ENCODE results near the gene KEL. TPM values are rescaled to one million over a fixed set of nuclear protein-coding genes. Genes with fewer than 3 reads are reported as not detected.

KEL gene
- total and polyA plus RNA-seq, 8 donors: 0.23 to 3.1 (median 0.31) TPM; not detected in 3

DNA sequence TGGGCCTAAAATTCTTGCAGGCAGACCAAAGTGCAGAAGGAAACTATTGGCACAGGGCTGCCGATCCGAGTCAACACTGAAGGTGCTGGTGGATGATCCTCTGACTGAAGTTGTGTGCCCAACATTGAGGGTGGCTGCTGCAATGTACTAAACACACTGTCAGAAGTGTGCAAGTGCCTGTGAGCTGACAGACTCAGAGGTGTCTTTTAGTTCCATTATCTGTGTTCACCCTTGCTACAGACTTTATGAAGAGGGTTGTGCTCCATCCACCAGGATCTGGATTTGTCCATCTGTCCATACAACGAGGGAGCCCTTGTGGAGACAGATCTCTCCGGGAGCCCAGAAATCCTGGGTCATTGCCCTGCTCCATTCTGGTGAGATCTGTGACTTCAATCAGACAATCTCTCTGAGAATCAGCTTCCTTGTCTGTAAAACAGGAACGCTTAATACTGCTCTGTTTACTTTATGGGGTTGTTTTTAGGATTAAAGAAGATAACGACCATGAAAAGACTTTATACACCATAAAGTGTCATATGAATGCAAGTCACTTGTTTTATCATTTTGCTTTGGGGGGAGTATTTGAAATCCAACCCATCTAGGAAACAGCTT is 67.1 kb downstream of the KEL start:
- TF ChIP-seq, protein P1, sequence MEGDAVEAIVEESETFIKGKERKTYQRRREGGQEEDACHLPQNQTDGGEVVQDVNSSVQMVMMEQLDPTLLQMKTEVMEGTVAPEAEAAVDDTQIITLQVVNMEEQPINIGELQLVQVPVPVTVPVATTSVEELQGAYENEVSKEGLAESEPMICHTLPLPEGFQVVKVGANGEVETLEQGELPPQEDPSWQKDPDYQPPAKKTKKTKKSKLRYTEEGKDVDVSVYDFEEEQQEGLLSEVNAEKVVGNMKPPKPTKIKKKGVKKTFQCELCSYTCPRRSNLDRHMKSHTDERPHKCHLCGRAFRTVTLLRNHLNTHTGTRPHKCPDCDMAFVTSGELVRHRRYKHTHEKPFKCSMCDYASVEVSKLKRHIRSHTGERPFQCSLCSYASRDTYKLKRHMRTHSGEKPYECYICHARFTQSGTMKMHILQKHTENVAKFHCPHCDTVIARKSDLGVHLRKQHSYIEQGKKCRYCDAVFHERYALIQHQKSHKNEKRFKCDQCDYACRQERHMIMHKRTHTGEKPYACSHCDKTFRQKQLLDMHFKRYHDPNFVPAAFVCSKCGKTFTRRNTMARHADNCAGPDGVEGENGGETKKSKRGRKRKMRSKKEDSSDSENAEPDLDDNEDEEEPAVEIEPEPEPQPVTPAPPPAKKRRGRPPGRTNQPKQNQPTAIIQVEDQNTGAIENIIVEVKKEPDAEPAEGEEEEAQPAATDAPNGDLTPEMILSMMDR (IDR thresholded peaks at IDR 0.05): no peak
- no peak for ATAC-seq
- no peak for FAIRE-seq
- Histone ChIP-seq H3K27me3 (no peaks in the 10 kb centered on the region), H3K4me1 (peaks cover 0 to 4% (median 0%) of the 10 kb centered on the region in 3 donors), H3K4me3 (no peak overlapping the region), H3K9me3 (no peaks in the 10 kb centered on the region), H3K36me3 (no peaks in the 10 kb centered on the region), H3K27ac (no peak overlapping the region)
- 59 to 67% methylated on average over 6 of the region's 6 CpGs for WGBS, 2 donors
- intact Hi-C loops (cut with DNase I): no loop called here
- DNase-seq: no peak

DNA sequence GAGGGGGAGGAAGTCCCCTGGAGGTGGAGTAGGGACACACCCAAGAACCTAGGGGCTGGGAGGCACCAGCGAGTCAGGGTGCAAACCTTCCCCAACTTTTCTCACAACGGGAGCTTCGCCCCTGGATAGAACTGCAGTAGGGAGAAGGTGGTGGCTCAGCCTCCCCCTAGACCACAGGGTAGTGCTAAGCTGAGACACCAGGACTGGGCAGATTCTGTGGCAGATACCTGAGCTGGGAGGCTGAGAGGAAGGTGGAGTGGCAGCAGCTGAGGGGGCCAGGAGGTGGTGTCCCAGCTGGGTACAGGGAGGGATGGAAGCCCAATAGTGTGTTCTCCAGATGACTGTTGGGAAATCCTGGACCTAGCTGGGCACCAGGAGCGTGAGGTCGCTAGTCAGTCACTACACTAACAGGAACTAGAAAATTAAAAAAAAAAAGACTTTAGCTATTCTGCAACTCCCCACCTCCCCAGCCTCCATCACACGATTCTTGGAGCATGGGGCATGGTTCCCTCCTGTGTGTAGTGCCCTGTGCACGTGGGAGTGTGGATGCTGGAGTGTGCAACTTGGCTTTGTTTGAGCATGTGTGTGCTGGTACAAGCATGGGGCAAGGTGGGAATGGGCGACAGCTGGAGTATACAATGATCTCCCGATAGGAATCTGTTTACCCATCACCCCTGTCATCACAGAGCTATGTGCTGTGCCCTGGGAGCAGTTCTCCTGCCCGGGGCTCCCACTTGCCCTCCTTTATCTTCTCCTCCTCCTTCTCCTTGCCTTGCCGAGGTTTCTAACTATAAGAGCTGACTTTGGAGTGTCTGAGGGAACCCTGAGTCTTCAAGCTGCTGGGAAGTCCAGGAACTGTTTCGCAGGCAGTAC is 67.8 kb downstream of the KEL start:
- intact Hi-C loops (cut with DNase I): no loop called here
- Histone ChIP-seq H3K27me3 (no peaks in the 10 kb centered on the region), H3K36me3 (no peaks in the 10 kb centered on the region), H3K9me3 (no peaks in the 10 kb centered on the region), H3K27ac (no peak overlapping the region), H3K4me1 (peaks cover 0 to 4% (median 0%) of the 10 kb centered on the region in 3 donors), H3K4me3 (no peak overlapping the region)
- WGBS, 2 donors: 64 to 71% methylated on average over 12 of the region's 12 CpGs
- ATAC-seq (no peak), FAIRE-seq (no peak), DNase-seq (no peak)
- TF ChIP-seq, protein P1 (IDR thresholded peaks at IDR 0.05): no peak

DNA sequence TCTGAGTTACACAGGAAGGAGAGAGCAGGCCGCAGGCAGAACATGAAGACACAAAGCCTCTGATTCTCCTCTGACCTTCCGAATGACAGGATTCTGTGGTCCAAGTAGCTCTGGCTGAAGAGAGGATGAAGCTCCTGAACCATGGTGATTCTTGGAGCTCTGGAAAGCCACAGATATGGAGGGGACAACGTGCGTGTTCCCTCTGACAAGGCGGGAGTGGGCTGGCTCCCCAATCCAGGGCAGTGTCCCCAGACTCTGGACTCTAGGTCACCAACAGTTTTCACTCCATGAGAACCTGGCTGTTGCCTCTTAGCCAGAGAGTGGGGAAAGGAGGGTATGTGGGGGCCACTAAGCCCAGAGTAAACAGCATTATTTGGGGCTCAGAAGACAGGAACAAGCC is 69.2 kb downstream of the KEL start:
- Histone ChIP-seq H3K9me3 (no peaks in the 10 kb centered on the region), H3K36me3 (no peaks in the 10 kb centered on the region), H3K4me3 (no peak overlapping the region), H3K27me3 (no peaks in the 10 kb centered on the region), H3K4me1 (no peaks in the 10 kb centered on the region), H3K27ac (no peak overlapping the region)
- intact Hi-C loops (cut with DNase I): no loop called here
- WGBS, 2 donors: 76 to 81% methylated on average over 5 of the region's 5 CpGs
- ATAC-seq: no peak
- FAIRE-seq: no peak
- TF ChIP-seq, protein P1 (IDR thresholded peaks at IDR 0.05): no peak
- no peak for DNase-seq

DNA sequence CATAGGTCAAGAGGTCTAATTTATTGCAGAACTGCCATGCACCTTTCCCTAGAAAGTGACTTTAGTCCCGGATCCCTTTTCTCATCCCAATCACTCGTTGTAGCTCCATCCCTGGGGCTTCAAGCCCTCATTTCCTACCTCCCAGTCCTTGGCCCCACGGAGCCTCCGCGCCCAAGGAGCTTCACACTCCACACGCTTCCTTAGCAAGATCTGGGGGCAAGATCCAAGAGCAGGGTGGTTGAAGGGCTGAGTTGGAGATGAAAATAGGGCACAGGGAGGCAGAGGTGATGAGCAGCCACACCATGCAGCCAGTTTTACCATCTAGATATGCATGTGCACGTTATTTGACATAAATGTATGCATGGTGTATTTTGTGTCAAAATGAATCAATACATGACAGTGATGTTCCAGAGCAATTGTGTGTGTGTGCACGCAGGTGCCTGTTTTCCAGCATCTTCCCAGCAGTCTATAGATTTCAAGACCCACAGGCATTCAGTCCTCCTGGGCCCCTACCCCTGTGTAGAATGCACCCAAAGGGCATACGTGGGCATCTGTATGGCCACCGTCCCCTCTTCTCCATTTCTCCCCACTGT is 70.6 kb downstream of the KEL start:
- FAIRE-seq: no peak
- 74 to 76% methylated on average over 10 of the region's 10 CpGs for WGBS, 2 donors
- no peaks in the 10 kb centered on the region for H3K9me3 ChIP-seq
- no peak for DNase-seq
- H3K27me3 ChIP-seq: no peaks in the 10 kb centered on the region
- intact Hi-C loops (cut with DNase I): no loop called here
- H3K27ac ChIP-seq: no peak overlapping the region
- H3K36me3 ChIP-seq: no peaks in the 10 kb centered on the region
- H3K4me3 ChIP-seq: no peak overlapping the region
- TF ChIP-seq, protein P1 (IDR thresholded peaks at IDR 0.05): no peak
- ATAC-seq: no peak
- H3K4me1 ChIP-seq: no peaks in the 10 kb centered on the region

Other genes with a start within 250 kb of the KEL start
- over 10,000 TPM; 23,499 to 66,172 (median 43,326) TPM for gene PRSS1, start 212.9 kb downstream of the KEL start, total RNA-seq
- over 10,000 TPM; 22,582 to 45,101 TPM for gene PRSS1, start 212.9 kb downstream of the KEL start, polyA plus RNA-seq
- over 10,000 TPM; 42,431 to 136,252 (median 67,286) TPM for gene PRSS2, start 191.4 kb downstream of the KEL start, total RNA-seq
- over 10,000 TPM; 25,162 to 43,147 TPM for gene PRSS2, start 191.4 kb downstream of the KEL start, polyA plus RNA-seq
- 10 to 100 TPM; 23.8 to 34.7 (median 27.0) TPM for gene EPHB6, start 107.3 kb downstream of the KEL start, total RNA-seq
- 100 to 1,000 TPM; 117 to 165 TPM for gene EPHB6, start 107.3 kb downstream of the KEL start, polyA plus RNA-seq
- 10 to 100 TPM; 36.1 to 67.4 (median 47.5) TPM for gene TRPV6, start 76.6 kb downstream of the KEL start, total RNA-seq
- gene TRPV6, start 76.6 kb downstream of the KEL start, polyA plus RNA-seq: 100 to 1,000 TPM; 239 to 308 TPM
- gene TRPV5, start 28.6 kb downstream of the KEL start, total RNA-seq: under 1 TPM in 2 of 6 donors, not detected in 4; 0.06 to 0.08 TPM
- not detected for gene TRPV5, start 28.6 kb downstream of the KEL start, polyA plus RNA-seq
- not detected for gene LLCFC1, start 22.9 kb downstream of the KEL start, total RNA-seq
- not detected for gene LLCFC1, start 22.9 kb downstream of the KEL start, polyA plus RNA-seq
- not detected for gene OR9A2, start 64.8 kb upstream of the KEL start, total RNA-seq
- gene OR9A2, start 64.8 kb upstream of the KEL start, polyA plus RNA-seq: not detected
- not detected for gene OR6V1, start 90.0 kb upstream of the KEL start, total RNA-seq
- not detected for gene OR6V1, start 90.0 kb upstream of the KEL start, polyA plus RNA-seq
- not detected for gene PIP, start 169.7 kb upstream of the KEL start, total RNA-seq
- not detected for gene PIP, start 169.7 kb upstream of the KEL start, polyA plus RNA-seq
- gene TAS2R39, start 221.1 kb upstream of the KEL start, total RNA-seq: not detected
- not detected for gene TAS2R39, start 221.1 kb upstream of the KEL start, polyA plus RNA-seq

All from pancreas (tissue), 10 donors.